IPS-20b (cell line): ENCODE results near the gene DEPP1.

Source experiments
- H3K27ac ChIP-seq: one replicate; pipeline ENCODE4 v1.5.1; 2013; ENCODE audit warnings: low read length
- H3K27me3 ChIP-seq: 2 replicates; pipeline ENCODE4 v1.6.1; 2013; ENCODE audit warnings: mild to moderate bottlenecking, low read length, inconsistent platforms; ENCODE audit not compliant: insufficient read depth
- H3K36me3 ChIP-seq: 2 replicates; pipeline ENCODE4 v1.6.1; 2013; ENCODE audit warnings: low read depth, mild to moderate bottlenecking, inconsistent platforms, low read length, moderate library complexity; ENCODE audit not compliant: insufficient read depth
- H3K4me1 ChIP-seq: 2 replicates; pipeline ENCODE4 v1.6.1; 2013; ENCODE audit warnings: mild to moderate bottlenecking, control low read depth, inconsistent platforms, low read length, moderate library complexity; ENCODE audit not compliant: insufficient read depth
- H3K4me3 ChIP-seq: 2 replicates; pipeline ENCODE4 v1.5.1; 2013; ENCODE audit warnings: mild to moderate bottlenecking, low read length, inconsistent platforms
- H3K9ac ChIP-seq: 2 replicates; pipeline ENCODE4 v1.6.1; 2013; ENCODE audit warnings: low read depth, mild to moderate bottlenecking, inconsistent platforms, low read length, moderate library complexity
- H3K9me3 ChIP-seq: 2 replicates; pipeline ENCODE4 v1.6.1; 2013; ENCODE audit warnings: mild to moderate bottlenecking, low read depth, low read length, inconsistent platforms; ENCODE audit not compliant: insufficient read depth

DEPP1 gene

DNA sequence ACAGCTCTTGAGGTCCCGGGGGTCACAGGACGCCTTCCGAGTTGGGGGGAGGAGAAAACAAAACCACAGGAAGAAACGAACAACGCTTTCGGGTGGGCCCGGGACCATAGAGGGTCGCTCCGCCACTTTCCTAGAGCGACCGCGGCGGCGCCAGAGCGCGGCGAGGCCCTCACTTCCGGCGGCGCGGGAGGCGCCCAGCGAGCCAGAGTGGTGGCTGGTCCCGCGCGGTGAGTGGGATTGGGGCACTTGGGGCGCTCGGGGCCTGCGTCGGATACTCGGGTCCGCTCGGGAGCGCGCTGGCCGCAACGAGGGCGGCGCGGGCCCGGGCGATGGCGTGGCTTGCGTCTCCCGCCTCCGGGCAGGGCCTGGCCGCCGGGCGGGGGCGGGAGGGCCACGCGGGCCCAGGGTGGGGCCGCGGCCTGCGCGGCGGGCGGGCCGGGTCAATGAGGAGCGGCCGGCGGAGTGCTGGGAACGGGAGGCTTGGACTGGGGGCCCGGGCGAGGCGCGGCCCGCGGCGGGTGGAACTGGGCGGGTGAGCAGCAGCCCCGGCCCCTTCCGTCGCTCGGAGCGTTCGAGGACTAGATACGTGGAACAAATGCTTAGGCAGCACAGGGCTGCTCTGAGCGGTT lies 22.3 kb upstream of the DEPP1 start, which contains the start of gene ZNF22:
ZNF22 (plus strand) TSS at position 172 of the 629 bp plus-strand sequence. CDS start 2,446 bp downstream, outside the sequence.
- Histone ChIP-seq H3K27me3 (peaks cover 9% of the 10 kb centered on the region; the same call in 1 of the 2 replicates), H3K4me1 (peaks cover 14% of the 10 kb centered on the region; the same call in 1 of the 2 replicates), H3K9me3 (no peaks in the 10 kb centered on the region), H3K9ac (peak within 1 kb of the TSS; percentile 82), H3K27ac (peak within 1 kb of the TSS; percentile 67), H3K36me3 (peaks cover 26% of the 10 kb centered on the region), H3K4me3 (peak within 1 kb of the TSS; percentile 83)

DNA sequence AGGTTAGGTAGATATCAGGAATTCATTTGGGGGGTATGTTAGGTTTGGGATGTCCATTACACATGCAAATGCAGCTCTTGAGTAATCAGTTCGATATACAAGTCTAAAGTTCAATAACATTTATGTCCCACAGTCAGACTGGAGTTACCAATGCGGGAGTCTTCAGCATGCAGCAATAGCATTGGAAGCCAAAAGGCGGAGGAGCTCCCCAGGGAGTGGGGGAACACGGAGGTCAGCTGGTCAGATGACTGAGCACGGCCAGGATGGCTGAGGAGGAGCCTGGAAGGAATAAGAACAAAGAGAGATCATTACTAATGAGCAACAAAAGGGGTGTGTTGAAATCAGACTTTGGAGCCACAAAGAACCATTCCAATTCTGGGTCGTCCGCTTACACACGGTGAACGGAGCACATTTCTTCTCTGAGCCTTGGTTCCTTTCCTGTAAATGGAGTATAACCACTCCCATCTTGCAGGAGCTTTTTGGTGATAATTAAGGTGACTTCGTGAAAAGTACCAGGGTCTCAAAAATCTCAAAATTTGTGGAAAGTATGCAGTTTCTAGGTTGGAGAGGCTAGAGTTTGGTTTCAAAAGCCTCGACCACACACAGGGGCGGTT lies 21.6 kb upstream of the DEPP1 start:
- H3K27me3 ChIP-seq: peaks cover 9% of the 10 kb centered on the region; the same call in 1 of the 2 replicates
- H3K9ac ChIP-seq: peak overlapping the region; percentile 82
- peak overlapping the region; percentile 67 for H3K27ac ChIP-seq
- H3K4me3 ChIP-seq: peak overlapping the region; percentile 83; the same call in 1 of the 2 replicates
- peaks cover 22% of the 10 kb centered on the region for H3K36me3 ChIP-seq
- H3K9me3 ChIP-seq: no peaks in the 10 kb centered on the region
- peaks cover 14% of the 10 kb centered on the region; the same call in 1 of the 2 replicates for H3K4me1 ChIP-seq

DNA sequence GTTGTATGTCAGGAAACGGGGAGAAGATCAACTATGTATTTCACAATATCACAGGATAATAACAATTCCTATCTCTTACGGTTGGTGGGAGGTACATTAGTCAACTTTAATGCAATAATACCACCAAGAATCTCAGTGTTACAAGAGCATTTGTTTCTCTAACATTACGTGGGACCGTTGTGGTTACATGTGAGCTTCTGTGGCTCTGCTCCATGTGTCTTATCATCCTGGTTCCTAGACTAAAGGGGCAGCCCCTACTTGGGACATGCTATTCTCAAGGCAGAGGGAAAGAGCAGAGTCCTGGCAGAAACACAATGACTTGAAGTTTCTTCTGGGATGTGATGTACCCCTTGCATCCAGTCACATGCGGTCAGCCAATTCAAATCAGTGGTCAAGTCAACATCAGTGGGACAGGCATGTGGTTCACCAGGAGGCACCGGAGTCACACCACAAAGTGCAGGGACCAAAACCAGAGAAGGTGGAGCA lies 19.6 kb upstream of the DEPP1 start:
- Histone ChIP-seq H3K4me3 (no peak overlapping the region), H3K36me3 (peaks cover 2% of the 10 kb centered on the region; the same call in 1 of the 2 replicates), H3K4me1 (peaks cover 18% of the 10 kb centered on the region), H3K27me3 (peaks cover 9% of the 10 kb centered on the region; the same call in 1 of the 2 replicates), H3K27ac (no peak overlapping the region), H3K9me3 (no peaks in the 10 kb centered on the region), H3K9ac (no peak overlapping the region)

DNA sequence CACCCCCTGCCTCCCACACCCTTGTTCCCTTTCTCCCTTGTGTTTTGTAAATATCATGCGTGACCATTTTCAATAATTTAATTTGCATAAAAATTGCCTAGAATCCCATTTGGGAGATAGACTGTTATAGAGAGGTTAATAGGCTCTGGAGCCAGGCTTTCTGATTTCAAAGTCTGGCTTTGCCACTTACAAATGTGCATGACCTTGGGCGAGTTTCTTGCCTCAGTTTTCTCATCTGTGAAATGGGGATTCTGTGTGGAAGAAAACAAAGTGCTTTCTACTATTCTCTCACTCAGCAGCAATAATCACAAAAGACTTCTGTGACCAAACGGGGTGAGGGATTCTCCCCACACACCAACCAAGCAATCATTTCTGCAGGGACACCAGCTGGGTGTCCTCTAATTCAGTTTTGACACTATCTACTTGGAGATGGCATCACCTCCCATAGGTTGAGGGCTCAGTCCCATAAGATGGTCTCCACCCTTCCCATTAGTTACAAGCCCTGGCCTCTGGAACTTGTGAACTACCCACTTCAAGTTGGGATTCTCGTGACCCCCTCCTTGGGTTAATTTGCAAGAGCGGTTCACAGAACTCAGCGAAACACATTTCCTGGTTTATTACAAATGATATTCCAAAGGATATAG lies 18.6 kb upstream of the DEPP1 start:
- no peaks in the 10 kb centered on the region for H3K36me3 ChIP-seq
- peaks cover 9% of the 10 kb centered on the region; the same call in 1 of the 2 replicates for H3K27me3 ChIP-seq
- peaks cover 18% of the 10 kb centered on the region for H3K4me1 ChIP-seq
- H3K27ac ChIP-seq: no peak overlapping the region
- no peak overlapping the region for H3K4me3 ChIP-seq
- H3K9ac ChIP-seq: no peak overlapping the region
- H3K9me3 ChIP-seq: no peaks in the 10 kb centered on the region

DNA sequence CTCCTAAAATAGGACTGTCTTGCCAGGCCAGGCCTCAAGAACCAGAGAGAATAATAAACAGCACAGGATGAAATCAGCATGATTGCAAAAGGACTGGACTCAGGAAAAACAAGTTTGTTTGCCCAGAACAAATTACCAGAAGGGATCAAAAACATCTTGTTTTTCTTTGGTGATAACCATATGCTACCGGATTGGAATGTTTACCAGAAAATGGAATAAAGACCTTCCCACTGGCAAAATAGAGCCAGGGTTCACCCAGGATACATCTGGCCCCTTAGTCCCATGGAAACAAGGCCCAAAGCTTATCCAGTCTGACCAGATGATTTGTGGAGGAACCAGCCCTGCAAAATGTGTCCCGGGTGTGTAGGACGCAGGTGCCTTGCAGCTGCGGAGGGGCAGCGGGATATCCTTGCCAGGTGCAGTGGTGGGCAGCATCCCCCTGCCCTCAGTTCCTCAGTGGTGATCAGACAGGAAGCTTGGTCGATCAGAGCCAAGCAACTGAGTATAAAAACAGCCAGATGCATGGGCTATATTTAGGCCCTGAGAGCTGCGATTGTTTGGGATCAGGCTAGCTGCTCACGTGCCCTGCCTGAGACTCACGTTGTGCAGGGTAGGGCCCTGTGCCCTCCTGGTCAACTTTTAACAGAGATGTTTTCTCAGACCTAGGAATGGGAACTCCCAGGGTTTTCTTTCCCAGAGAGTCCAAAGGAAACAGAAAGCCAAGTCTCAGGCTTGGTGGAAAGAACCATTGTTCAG lies 17.5 kb upstream of the DEPP1 start:
- Histone ChIP-seq H3K27me3 (peaks cover 9% of the 10 kb centered on the region; the same call in 1 of the 2 replicates), H3K36me3 (no peaks in the 10 kb centered on the region), H3K9me3 (no peaks in the 10 kb centered on the region), H3K4me1 (peaks cover 16% of the 10 kb centered on the region), H3K27ac (no peak overlapping the region), H3K9ac (no peak overlapping the region), H3K4me3 (no peak overlapping the region)

DNA sequence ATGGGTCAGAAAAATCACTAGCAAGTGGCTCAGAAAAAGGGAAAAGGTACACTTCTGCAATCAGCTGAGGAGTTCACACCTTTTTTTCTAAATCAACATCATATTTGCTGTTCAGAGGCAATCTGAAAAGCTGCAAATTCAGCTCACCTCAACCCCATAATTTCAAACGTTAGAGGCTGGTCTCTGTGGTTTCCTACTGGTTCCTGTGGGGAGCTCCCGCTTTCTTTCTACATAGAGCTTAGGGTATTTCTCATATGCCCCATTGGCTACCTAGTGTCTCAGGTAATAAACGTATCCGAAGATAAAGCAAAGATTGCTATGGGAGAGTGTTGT lies 16.9 kb upstream of the DEPP1 start:
- Histone ChIP-seq H3K4me1 (peaks cover 21% of the 10 kb centered on the region), H3K36me3 (no peaks in the 10 kb centered on the region), H3K9ac (no peak overlapping the region), H3K4me3 (no peak overlapping the region), H3K9me3 (no peaks in the 10 kb centered on the region), H3K27me3 (peaks cover 9% of the 10 kb centered on the region; the same call in 1 of the 2 replicates), H3K27ac (no peak overlapping the region)

DNA sequence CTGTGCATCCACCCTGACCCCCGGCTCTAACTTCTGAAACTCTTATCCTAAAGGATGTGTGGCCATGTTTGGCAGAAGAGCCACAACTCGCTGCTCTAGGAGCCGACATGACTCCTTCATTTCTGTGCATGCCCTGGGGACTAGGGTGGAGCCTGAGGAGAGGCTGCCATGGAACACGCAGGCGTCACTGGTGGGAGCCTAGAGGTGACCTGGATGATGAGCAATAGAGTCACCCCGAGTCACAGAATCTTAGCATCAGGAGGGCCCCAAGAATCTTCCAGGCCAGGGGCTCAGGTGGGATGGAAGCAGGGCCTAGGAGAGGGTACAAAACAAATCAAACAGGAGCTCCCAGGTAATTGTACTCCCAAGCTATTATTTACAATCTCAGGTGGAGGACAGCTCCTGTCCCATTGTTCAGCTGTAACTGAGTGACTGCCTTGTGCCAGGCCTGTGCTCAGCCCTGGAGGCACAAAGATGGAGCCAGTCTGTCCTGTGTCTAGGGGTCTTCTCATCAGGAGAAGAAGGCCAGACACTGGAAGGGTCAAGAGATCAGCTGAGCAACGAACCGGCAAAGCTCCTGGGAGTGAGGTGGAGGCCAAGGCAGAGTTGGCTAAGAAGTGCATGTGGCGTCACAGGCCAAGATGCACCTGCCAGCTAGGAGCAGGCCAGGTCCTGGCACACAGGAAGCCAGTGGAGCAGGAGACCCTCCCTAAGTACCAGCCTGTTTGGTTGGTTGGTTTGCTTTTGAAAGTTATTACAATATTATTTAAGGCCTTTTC lies 16.3 kb upstream of the DEPP1 start:
- Histone ChIP-seq H3K27ac (no peak overlapping the region), H3K9ac (no peak overlapping the region), H3K9me3 (no peaks in the 10 kb centered on the region), H3K27me3 (peaks cover 3% of the 10 kb centered on the region; the same call in 1 of the 2 replicates), H3K36me3 (no peaks in the 10 kb centered on the region), H3K4me1 (peaks cover 17% of the 10 kb centered on the region), H3K4me3 (no peak overlapping the region)

DNA sequence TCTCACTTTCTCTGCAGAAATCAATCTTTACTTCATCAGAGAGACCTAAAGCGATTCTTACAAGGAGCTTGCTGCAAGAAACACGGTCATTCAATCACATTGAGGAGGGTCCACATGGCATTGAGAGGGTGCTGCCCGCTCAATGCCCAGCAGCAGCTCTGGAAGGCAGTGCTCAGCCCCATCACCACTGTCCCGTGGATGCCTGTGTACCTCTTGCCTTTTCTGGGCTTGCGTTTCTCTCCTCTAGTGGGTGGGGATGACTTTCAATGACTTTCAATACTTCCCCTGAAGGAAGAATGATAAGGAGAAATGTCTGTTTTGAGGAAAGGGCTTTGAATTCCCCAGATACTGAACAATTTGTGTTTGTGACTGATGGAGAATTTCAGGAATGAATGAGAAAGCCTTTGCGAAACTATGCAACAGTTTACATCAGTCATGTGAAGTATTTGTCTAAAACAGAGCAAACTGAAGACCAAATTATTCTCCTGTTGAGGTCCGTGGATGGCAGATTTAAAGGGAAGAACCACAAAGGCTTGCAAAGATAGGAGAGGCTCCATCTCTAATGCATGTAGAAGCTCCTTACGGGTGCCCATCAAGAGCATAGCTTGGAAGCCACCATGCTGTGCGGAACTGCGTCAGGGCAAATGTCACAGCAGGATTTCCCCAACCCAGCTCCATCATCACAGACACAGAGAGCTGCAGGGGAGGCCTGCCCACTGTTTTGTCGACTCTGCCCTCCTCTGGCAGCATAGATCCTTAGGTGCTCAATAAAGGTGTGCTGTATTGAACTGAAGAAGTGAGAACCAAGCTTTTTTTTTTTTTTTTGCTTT lies 15.5 kb upstream of the DEPP1 start:
- H3K4me1 ChIP-seq: peaks cover 23% of the 10 kb centered on the region
- no peaks in the 10 kb centered on the region for H3K36me3 ChIP-seq
- peaks cover 6% of the 10 kb centered on the region; the same call in 1 of the 2 replicates for H3K27me3 ChIP-seq
- H3K9me3 ChIP-seq: no peaks in the 10 kb centered on the region
- H3K4me3 ChIP-seq: no peak overlapping the region
- H3K27ac ChIP-seq: no peak overlapping the region
- H3K9ac ChIP-seq: no peak overlapping the region

DNA sequence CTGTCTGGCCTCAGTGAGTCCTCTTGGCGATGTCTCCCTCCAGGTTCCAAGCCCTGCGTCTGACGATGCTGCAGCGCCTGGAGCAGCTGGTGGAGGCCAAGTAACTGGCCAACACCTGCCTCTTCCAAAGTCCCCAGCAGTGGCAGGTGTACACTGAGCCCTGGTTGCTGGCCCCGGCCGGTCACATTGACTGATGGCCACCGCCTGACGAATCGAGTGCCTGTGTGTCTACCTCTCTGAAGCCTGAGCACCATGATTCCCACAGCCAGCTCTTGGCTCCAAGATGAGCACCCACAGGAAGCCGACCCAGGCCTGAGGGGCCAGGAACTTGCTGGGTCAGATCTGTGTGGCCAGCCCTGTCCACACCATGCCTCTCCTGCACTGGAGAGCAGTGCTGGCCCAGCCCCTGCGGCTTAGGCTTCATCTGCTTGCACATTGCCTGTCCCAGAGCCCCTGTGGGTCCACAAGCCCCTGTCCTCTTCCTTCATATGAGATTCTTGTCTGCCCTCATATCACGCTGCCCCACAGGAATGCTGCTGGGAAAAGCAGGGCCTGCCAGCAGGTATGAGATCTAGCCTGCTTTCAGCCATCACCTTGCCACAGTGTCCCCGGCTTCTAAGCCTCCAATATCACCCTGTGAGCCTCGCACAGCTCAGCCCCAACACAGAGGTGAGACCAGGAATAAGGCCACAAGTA lies 14.8 kb upstream of the DEPP1 start:
- H3K4me3 ChIP-seq: no peak overlapping the region
- H3K9me3 ChIP-seq: no peaks in the 10 kb centered on the region
- H3K9ac ChIP-seq: no peak overlapping the region
- peaks cover 23% of the 10 kb centered on the region for H3K4me1 ChIP-seq
- no peak overlapping the region for H3K27ac ChIP-seq
- peaks cover 13% of the 10 kb centered on the region; the same call in 1 of the 2 replicates for H3K27me3 ChIP-seq
- H3K36me3 ChIP-seq: no peaks in the 10 kb centered on the region

DNA sequence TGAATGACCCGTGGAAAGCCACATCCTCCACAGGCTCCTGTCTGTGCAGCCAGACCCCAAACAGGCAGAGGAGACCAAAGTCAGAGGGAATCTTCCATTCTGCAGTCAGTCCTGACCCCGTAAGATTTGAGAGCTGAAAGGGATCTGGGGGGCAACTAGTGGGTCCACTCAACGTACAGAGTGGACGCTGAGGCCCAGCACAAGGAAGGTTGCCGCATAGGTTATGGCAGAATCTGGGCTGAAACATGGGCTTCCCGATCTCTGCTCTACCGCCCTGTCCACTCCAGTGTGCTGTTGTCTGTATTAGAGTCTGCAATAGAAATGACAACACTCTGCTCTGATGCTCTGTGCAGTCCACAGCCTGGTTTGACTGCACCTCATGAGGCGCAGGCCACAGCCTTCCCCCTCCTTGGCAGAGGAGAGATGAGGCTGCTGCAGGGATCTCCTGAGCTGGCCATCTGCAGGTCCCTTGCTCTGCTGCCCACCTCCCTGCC lies 14.2 kb upstream of the DEPP1 start:
- Histone ChIP-seq H3K4me3 (no peak overlapping the region), H3K9ac (no peak overlapping the region), H3K36me3 (no peaks in the 10 kb centered on the region), H3K4me1 (peaks cover 23% of the 10 kb centered on the region), H3K9me3 (no peaks in the 10 kb centered on the region), H3K27ac (no peak overlapping the region), H3K27me3 (peaks cover 13% of the 10 kb centered on the region; the same call in 1 of the 2 replicates)
